KMS-11 (cell line): ENCODE results near the gene PLCXD1.

Experiments
- H2AFZ ChIP-seq: fragments of 200-600 bp; sonication (generic); 2 replicates; pipeline ENCODE4 v1.6.1; 2016; ENCODE audit warnings: antibody characterized with exemption, mixed run types, low read depth
- H3K27ac ChIP-seq: fragments of 200-600 bp; sonication (generic); 2 replicates; pipeline ENCODE4 v1.6.1; 2016; ENCODE audit warnings: mild to moderate bottlenecking, mixed run types
- H3K27me3 ChIP-seq: fragments of 200-600 bp; sonication (generic); 2 replicates; pipeline ENCODE4 v1.6.1; 2017; ENCODE audit warnings: mild to moderate bottlenecking, low read depth, mixed run types, moderate library complexity; ENCODE audit not compliant: insufficient read depth
- H3K36me3 ChIP-seq: fragments of 200-600 bp; sonication (generic); 2 replicates; pipeline ENCODE4 v1.6.1; 2017; ENCODE audit warnings: mild to moderate bottlenecking, mixed run types; ENCODE audit not compliant: insufficient read depth
- H3K4me1 ChIP-seq: fragments of 200-600 bp; sonication (generic); 2 replicates; pipeline ENCODE4 v1.6.1; 2016; ENCODE audit warnings: mild to moderate bottlenecking, low read depth, mixed run types; ENCODE audit not compliant: poor library complexity, severe bottlenecking
- H3K4me2 ChIP-seq: fragments of 200-600 bp; sonication (generic); 2 replicates; pipeline ENCODE4 v1.7.0; 2016; ENCODE audit warnings: mild to moderate bottlenecking, mixed run types
- H3K4me3 ChIP-seq: fragments of 200-600 bp; sonication (generic); IDR thresholded peaks from 2 replicates; pipeline ENCODE4 v1.6.1; 2017; ENCODE audit warnings: low read depth, low read length, mixed read lengths; ENCODE audit not compliant: insufficient read depth
- H3K79me2 ChIP-seq: fragments of 200-600 bp; sonication (generic); 2 replicates; pipeline ENCODE4 v1.6.1; 2016; ENCODE audit warnings: low read depth, mixed run types; ENCODE audit not compliant: insufficient read depth
- H3K9ac ChIP-seq: fragments of 200-600 bp; sonication (generic); 2 replicates; pipeline ENCODE4 v1.6.1; 2016; ENCODE audit warnings: mild to moderate bottlenecking, mixed run types
- H4K20me1 ChIP-seq: fragments of 200-600 bp; sonication (generic); 2 replicates; pipeline ENCODE4 v1.6.1; 2016; ENCODE audit warnings: mild to moderate bottlenecking, mixed run types; ENCODE audit not compliant: insufficient read depth
- TF ChIP-seq, protein P1 (sequence below): fragments of 200-600 bp; sonication (generic); conservative IDR thresholded peaks from 2 replicates; pipeline ENCODE4 v1.6.1; 2017; ENCODE audit warnings: low read depth, mild to moderate bottlenecking, antibody characterized with exemption, low read length, moderate library complexity, mixed read lengths

The PLCXD1 gene

DNA sequence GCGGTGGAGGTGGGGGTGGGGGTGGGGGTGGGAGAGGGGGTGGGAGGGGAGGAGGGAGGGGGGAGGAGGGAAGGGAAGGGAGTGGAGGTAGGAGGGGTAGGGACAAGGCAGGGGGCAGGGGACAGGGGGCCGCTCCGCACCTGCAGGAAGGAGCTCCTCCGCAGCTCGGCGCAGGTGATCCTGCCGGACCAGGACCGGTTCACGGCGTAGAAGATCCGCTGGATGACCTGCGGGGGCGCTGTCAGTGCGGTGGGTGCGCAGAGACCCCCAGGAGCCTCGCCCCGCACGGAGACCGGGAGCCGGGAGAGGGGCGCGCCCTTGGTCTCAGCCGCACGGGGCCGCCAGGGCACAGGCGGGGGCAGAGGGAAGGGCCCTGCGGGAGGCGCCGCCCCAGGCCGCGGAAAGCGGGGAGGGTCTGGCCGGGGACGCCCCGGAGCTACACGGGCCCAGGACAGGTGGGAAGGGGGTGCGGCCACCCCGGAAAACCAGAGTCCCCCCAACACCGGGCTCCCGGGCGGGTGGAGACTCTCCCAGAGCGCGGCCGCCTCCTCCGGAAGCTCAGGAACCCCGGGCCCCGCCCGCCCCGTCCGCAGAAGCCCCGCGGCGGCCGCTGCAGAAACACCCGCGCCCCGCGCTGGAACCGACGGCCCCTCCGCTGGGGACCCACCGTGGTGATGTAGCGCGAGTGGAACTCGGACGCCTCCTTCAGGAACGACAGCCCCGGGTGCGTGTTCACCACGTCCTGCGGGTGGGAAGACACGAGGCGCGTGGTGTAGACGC, 65.0 kb downstream of the PLCXD1 start:
- TF ChIP-seq, protein P1, sequence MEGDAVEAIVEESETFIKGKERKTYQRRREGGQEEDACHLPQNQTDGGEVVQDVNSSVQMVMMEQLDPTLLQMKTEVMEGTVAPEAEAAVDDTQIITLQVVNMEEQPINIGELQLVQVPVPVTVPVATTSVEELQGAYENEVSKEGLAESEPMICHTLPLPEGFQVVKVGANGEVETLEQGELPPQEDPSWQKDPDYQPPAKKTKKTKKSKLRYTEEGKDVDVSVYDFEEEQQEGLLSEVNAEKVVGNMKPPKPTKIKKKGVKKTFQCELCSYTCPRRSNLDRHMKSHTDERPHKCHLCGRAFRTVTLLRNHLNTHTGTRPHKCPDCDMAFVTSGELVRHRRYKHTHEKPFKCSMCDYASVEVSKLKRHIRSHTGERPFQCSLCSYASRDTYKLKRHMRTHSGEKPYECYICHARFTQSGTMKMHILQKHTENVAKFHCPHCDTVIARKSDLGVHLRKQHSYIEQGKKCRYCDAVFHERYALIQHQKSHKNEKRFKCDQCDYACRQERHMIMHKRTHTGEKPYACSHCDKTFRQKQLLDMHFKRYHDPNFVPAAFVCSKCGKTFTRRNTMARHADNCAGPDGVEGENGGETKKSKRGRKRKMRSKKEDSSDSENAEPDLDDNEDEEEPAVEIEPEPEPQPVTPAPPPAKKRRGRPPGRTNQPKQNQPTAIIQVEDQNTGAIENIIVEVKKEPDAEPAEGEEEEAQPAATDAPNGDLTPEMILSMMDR = no peak

DNA sequence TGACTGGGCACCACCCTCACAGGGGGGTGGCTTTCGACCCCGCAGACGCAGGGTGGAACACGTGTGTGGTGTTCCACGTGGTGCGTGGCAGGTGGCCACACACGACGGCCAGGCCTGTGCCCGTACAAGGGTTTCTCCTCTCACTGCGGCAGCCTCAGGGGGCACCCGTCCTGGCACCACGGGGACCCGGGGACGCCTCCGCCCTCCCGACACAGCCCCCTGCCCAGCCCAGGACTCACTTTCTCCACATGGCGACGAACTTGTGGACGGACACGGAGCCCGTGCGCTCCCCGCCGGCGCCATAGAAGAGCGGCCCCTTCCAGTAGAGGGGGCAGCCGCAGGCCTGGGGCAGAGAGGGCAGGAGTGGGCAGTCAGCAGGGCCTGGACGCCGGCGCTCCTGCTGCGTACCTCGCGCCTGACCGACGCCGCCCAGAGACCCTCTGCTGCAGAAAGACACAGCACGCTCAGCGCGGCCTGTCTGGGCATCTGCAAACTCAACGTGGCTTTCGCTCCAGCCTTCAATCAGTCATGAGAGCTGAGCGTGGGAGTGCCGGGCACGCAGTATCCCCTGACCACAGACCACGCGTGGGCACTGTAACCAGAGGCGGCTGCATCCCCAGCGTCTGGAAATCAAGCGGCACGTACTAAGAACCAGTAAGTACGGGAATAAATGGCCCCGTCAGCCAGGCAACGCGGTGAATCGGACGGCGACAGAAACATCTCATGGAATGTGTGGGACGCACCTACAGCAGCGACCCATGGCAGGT, 66.4 kb downstream of the PLCXD1 start:
- Histone ChIP-seq H4K20me1 (no peaks in the 10 kb centered on the region), H2AFZ (no peak overlapping the region), H3K4me1 (no peaks in the 10 kb centered on the region), H3K79me2 (no peaks in the 10 kb centered on the region), H3K9ac (no peak overlapping the region), H3K36me3 (no peaks in the 10 kb centered on the region), H3K27me3 (no peaks in the 10 kb centered on the region), H3K4me3 (no peak overlapping the region), H3K4me2 (no peak overlapping the region), H3K27ac (no peak overlapping the region)
- TF ChIP-seq, protein P1 = no peak

More for the DNA sequence above, 65.0 kb downstream of the PLCXD1 start:
- Histone ChIP-seq H3K27ac (no peak overlapping the region), H2AFZ (no peak overlapping the region), H4K20me1 (no peaks in the 10 kb centered on the region), H3K27me3 (no peaks in the 10 kb centered on the region), H3K4me3 (no peak overlapping the region), H3K36me3 (no peaks in the 10 kb centered on the region), H3K79me2 (no peaks in the 10 kb centered on the region), H3K9ac (no peak overlapping the region), H3K4me1 (no peaks in the 10 kb centered on the region), H3K4me2 (no peak overlapping the region)

DNA sequence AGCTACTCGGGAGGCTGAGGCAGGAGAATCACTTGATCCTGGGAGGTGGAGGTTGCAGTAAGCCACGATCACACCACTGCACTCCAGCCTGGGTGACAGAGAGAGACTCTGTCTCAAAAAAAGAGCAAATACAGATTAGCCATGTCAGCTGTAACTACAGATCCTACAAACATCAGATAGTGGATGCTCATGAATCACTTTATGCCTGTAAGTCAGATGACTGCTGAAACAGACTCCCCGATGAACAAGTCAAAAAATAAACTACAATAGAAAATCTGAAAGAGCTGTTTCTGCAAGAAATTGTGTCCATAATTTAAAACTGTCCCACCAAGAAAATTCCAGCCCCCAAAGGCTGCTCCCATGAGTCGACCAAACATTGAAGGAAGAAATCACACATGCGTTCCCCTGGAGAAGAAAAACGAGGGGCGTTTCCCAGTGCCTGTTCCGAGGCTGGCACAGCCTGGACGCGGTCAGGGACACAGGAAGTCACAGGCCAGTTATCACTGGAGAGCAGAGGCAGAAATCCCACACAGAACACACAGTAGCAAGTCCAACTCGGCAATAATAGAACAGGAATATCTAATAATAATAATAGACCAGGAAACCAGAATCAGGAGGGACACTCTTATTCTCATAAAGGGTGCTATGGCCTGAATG, 67.4 kb downstream of the PLCXD1 start:
- Histone ChIP-seq H3K27me3 (no peaks in the 10 kb centered on the region), H3K27ac (no peak overlapping the region), H3K4me3 (no peak overlapping the region), H3K4me1 (no peaks in the 10 kb centered on the region), H3K4me2 (no peak overlapping the region), H2AFZ (no peak overlapping the region), H4K20me1 (no peaks in the 10 kb centered on the region), H3K9ac (no peak overlapping the region), H3K36me3 (no peaks in the 10 kb centered on the region), H3K79me2 (no peaks in the 10 kb centered on the region)
- TF ChIP-seq, protein P1 = no peak

- TF ChIP-seq, protein P1 = no peak
- H3K27ac ChIP-seq = no peak overlapping the region
- H3K79me2 ChIP-seq = no peaks in the 10 kb centered on the region
- H3K4me2 ChIP-seq = no peak overlapping the region
- no peak overlapping the region for H3K4me3 ChIP-seq
- H3K36me3 ChIP-seq = no peaks in the 10 kb centered on the region
- H3K4me1 ChIP-seq = no peaks in the 10 kb centered on the region
- H3K9ac ChIP-seq = no peak overlapping the region
- H3K27me3 ChIP-seq = no peaks in the 10 kb centered on the region
- H2AFZ ChIP-seq = no peak overlapping the region
- H4K20me1 ChIP-seq = no peaks in the 10 kb centered on the region
Measured at GRCh38 chrX:349196-349595, 68.0 kb downstream of the PLCXD1 start.
